Breast epithelium (tissue), 4 donors: ENCODE measurements around the gene LRP1. TPM values are rescaled to one million over a fixed set of nuclear protein-coding genes. Genes with fewer than 3 reads are reported as not detected.

Experiments
- DNase-seq, 2 donors: peaks; one replicate each; pipeline ENCODE4 v3.0.0-alpha.2; 2019; ENCODE audit warnings: low spot score in 2 of 2
- H3K27ac ChIP-seq, 2 donors: fragments of 200-600 bp; sonication (generic) in 1 of 2; one replicate each; pipeline ENCODE4 v1.5.1; 2016 to 2019; ENCODE audit warnings: mild to moderate bottlenecking in 1 of 2
- H3K27me3 ChIP-seq, 2 donors: fragments of 200-600 bp; sonication (generic) in 1 of 2; one replicate each; pipeline versions ENCODE4 v1.5.1 to v1.6.0; 2017 to 2019; ENCODE audit warnings: control low read depth in 1 of 2, mild to moderate bottlenecking in 1 of 2
- H3K36me3 ChIP-seq: fragments of 200-600 bp; one replicate; pipeline ENCODE4 v1.5.1; 2019
- H3K4me1 ChIP-seq, 2 donors: fragments of 200-600 bp; sonication (generic); one replicate each; pipeline ENCODE4 v1.5.1; 2016 to 2019; ENCODE audit warnings: control low read depth in 1 of 2
- H3K4me3 ChIP-seq, 3 donors: fragments of 200-600 bp; sonication (generic); 1 replicate in 2 of 3; 2 replicates in 1 of 3; pipeline ENCODE4 v1.5.1; 2016 to 2019; ENCODE audit warnings: mild to moderate bottlenecking in 3 of 3, moderate library complexity in 2 of 3
- H3K9me3 ChIP-seq, 2 donors: fragments of 200-600 bp; sonication (generic) in 1 of 2; one replicate each; pipeline ENCODE4 v1.5.1; 2016 to 2019; ENCODE audit warnings: control low read depth in 1 of 2
- CTCF ChIP-seq, 3 donors: fragments of 450-650 bp; IDR thresholded peaks; one replicate each; pipeline ENCODE4 v1.5.1; 2016 to 2017; ENCODE audit warnings: antibody characterized with exemption in 3 of 3, mild to moderate bottlenecking in 3 of 3, moderate library complexity in 3 of 3
- POLR2A ChIP-seq: fragments of 450-650 bp; IDR thresholded peaks from one replicate; pipeline ENCODE4 v1.6.1; 2016; ENCODE audit warnings: antibody characterized with exemption, mild to moderate bottlenecking, moderate library complexity
- POLR2AphosphoS5 ChIP-seq, 3 donors: sonication (generic); formaldehyde crosslinking; IDR thresholded peaks; one replicate each; pipeline ENCODE4 v1.6.1; 2017; ENCODE audit warnings: antibody characterized with exemption in 3 of 3
- intact Hi-C: fragments of 100-400 bp; cut with DNase I; formaldehyde crosslinking; loops from one replicate; pipeline ENCODE4 v1.15.1; 2023; ENCODE audit warnings: low total_unique reads
- total RNA-seq, 3 donors: library from RNA; depleted of rRNA; stranded (reverse); fragments of >200 nt; gene quantifications; one replicate each; pipeline ENCODE4 v1.1.0, GENCODE V29; 2016

LRP1 gene
- total RNA-seq, 3 donors from 2014 or later, result 102 to 894 (median 240) TPM

GRCh38 chr12:57223191-57224165 is 95.2 kb downstream of the LRP1 start:
- no peaks in the 10 kb centered on the region for H3K4me1 ChIP-seq
- no peaks in the 10 kb centered on the region for H3K9me3 ChIP-seq
- H3K27ac ChIP-seq, result no peak overlapping the region
- no peak for DNase-seq
- no peaks in the 10 kb centered on the region for H3K36me3 ChIP-seq
- intact Hi-C loops, result no loop called here
- TF ChIP-seq POLR2A, result no peak
- H3K27me3 ChIP-seq, result peaks cover 9 to 83% of the 10 kb centered on the region in 2 donors
- H3K4me3 ChIP-seq, result no peak overlapping the region

- intact Hi-C loops, result no loop called here
- DNase-seq, result no peak
- Histone ChIP-seq H3K27me3 (peaks cover 9 to 74% of the 10 kb centered on the region in 2 donors), H3K9me3 (no peaks in the 10 kb centered on the region), H3K27ac (no peak overlapping the region), H3K4me1 (no peaks in the 10 kb centered on the region), H3K4me3 (no peak overlapping the region), H3K36me3 (no peaks in the 10 kb centered on the region)
- TF ChIP-seq CTCF (IDR thresholded peaks at IDR 0.05) (no peak), POLR2A (no peak)
Observed at GRCh38 chr12:57224278-57224972, 96.1 kb downstream of the LRP1 start.

GRCh38 chr12:57224973-57225679 is 96.8 kb downstream of the LRP1 start:
- no peaks in the 10 kb centered on the region for H3K36me3 ChIP-seq
- no peak for DNase-seq
- H3K27me3 ChIP-seq, result peaks cover 6 to 67% of the 10 kb centered on the region in 2 donors
- no peak for TF ChIP-seq POLR2A
- TF ChIP-seq CTCF (IDR thresholded peaks at IDR 0.05), result no peak
- TF ChIP-seq POLR2AphosphoS5 (IDR thresholded peaks at IDR 0.05), result no peak
- no peaks in the 10 kb centered on the region for H3K9me3 ChIP-seq
- no peak overlapping the region for H3K27ac ChIP-seq
- peak overlapping the region in 1 of 3 donors; percentile 37 for H3K4me3 ChIP-seq
- H3K4me1 ChIP-seq, result no peaks in the 10 kb centered on the region
- intact Hi-C loops, result no loop called here

GRCh38 chr12:57225680-57226210 is 97.5 kb downstream of the LRP1 start:
- intact Hi-C loops, result no loop called here
- no peak for DNase-seq

More at GRCh38 chr12:57225680-57226210, 97.5 kb downstream of the LRP1 start:
- TF ChIP-seq POLR2A (no peak), POLR2AphosphoS5 (IDR thresholded peaks at IDR 0.05) (no peak), CTCF (IDR thresholded peaks at IDR 0.05) (no peak)
- Histone ChIP-seq H3K27me3 (peaks cover 5 to 61% of the 10 kb centered on the region in 2 donors), H3K4me3 (no peak overlapping the region), H3K27ac (no peak overlapping the region), H3K9me3 (no peaks in the 10 kb centered on the region), H3K4me1 (peaks cover 0 to 3% of the 10 kb centered on the region in 2 donors), H3K36me3 (no peaks in the 10 kb centered on the region)
